GM12801 (cell line): ENCODE measurements around the gene TGDS.

ENCODE experiments used
- CTCF ChIP-seq: IDR thresholded peaks from one replicate; pipeline ENCODE4 v1.5.1; 2011; ENCODE audit warnings: control low read depth; ENCODE audit not compliant: insufficient read length; ENCODE audit errors: extremely low read depth

The TGDS gene, protein sequence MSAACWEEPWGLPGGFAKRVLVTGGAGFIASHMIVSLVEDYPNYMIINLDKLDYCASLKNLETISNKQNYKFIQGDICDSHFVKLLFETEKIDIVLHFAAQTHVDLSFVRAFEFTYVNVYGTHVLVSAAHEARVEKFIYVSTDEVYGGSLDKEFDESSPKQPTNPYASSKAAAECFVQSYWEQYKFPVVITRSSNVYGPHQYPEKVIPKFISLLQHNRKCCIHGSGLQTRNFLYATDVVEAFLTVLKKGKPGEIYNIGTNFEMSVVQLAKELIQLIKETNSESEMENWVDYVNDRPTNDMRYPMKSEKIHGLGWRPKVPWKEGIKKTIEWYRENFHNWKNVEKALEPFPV

GRCh38 chr13:94595950-94596574 is at the start of gene TGDS:
Gene TGDS, minus strand, starts transcription at chr13:94596152. Its CDS starts 16 bp downstream, at chr13:94596136.
- no peak for TF ChIP-seq CTCF

- TF ChIP-seq CTCF = no peak
Observed at GRCh38 chr13:94641409-94641941, 45.5 kb upstream of the TGDS start.

DNA sequence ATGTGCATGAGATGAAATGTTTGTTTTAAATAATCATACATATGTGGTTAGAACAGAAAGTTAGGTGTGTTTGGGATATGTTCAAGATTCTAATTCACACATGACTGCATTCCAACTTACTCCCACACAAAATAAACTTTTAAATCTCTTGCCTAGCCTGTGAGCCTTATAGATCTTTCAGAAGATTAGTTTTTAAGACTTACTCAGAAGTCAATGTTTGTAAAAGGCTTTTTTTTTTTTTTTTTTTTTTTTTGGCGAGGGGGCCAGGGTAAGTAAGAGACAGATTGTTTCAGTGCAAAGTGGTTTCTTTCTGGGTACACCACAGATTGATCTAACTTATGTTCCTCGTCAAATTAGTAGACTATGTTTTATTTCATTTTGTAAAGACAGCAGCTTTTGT is 44.8 kb upstream of the TGDS start:
- no peak for TF ChIP-seq CTCF

DNA sequence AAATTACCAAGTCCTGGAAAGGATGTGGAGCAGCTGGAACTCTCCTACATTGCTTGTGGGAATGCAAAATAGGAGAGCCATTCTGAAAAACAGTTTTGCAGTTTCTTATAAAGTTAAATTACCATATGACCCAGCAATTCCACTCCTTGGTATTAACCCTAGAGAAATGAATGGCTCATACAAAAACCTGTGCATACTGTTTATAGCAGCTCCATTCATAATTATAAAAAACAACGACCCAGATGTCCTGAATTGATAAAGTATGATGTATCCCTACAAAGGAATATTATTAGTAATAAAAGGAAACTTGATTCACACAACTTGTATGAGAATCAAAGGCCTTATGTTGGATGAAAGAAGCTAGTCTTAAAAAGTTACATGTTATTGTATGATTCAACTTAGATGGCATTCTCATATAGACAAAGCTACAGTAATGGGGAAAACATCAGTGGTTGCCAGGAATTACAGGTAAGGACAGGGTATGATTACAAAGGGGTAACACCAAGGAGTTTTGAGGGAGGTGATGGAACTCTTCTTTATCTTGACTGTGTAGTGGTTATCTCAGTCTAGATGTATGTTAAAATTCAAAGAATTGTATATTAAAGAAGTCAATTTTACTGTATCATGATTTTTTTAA is 41.1 kb upstream of the TGDS start:
- TF ChIP-seq CTCF = no peak

DNA sequence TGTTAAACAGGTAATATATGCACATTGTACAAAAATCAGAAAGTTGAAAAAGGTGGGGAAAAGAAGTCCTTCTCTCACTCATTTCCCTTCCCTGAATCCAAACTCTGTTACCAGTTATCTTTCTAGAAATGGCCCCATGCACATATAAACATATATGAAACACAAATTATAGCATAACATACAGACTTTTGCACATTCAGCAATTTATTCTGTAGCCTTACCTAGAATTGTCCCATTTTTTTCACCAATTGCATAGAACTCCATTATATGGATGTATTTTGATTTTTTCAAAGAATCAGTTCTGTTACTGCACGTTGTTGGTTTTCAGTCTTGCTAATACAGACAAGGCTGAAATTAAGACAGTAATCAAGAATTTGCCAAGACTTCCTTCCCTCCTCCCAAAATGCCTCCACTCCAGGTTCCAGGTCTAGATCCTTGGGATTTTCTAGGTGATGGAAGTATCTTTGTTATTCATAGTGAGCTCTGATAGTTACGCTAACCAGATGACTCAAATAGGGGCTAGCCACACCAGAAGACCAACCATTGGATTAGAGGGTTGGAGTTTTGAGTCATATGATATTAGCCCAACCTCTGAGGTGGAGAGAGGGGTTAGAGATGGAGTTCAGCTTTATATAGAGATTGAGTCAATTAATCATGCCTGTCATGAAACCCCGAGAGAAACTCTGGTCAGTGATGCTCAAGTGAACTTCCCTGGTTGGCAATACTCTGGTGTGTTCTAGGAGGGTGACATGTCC is 36.5 kb upstream of the TGDS start:
- TF ChIP-seq CTCF = no peak

DNA sequence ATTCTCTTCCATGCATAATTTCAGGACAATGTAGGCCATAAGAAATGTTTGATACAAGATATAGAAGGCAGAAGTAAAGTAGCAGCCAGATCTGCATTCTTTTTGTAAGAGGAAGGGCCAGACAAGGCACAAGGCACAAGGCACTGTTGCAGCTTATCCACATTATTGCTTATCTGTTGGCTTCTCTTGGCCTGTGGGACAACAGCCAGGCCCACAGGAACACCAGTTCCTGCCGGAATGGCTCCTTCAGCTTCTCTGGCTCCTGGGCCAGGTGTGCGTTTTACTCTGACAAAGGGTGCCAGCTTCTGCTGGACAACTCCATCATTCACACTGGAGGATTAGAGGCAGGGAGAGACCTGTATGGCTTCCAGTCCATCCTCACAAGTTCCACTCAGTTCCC is 34.9 kb upstream of the TGDS start:
- TF ChIP-seq CTCF = no peak

GRCh38 chr13:94623316-94623715 is 27.4 kb upstream of the TGDS start:
- TF ChIP-seq CTCF = no peak
